ENCODE results near the gene TRIM16.
"Not testable (repeated sequence)": the region's sequence is repeated elsewhere in the genome, so short reads cannot be mapped to it uniquely, and the experiment has no call there.

TRIM16 gene

GRCh38 chr17:15657868-15658267 is 26.2 kb downstream of the TRIM16 start:
- DNase-seq = no peak

- no peak for DNase-seq
Measured at GRCh38 chr17:15654886-15655561, 29.1 kb downstream of the TRIM16 start.

DNA sequence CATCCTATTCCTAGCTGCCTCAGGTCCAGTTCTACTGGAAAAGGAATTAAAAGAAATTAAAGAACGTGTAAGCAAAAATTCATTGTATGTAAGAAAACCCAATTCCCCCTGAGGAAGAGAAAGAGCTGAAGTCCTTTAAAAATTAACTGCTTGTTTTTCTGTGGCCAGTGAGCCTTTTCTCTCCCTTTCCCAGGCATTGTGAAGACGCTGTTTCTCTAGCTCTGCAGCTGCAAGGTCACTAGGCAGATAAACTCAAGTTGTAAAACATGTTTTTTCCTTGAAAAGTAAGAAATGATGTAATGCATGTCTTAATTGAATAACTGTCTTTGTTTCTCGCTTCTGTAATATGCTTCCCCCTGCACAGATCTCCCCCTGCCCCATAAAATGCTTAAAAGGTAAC is 29.7 kb downstream of the TRIM16 start:
- DNase-seq = not testable (repeated sequence)

DNA sequence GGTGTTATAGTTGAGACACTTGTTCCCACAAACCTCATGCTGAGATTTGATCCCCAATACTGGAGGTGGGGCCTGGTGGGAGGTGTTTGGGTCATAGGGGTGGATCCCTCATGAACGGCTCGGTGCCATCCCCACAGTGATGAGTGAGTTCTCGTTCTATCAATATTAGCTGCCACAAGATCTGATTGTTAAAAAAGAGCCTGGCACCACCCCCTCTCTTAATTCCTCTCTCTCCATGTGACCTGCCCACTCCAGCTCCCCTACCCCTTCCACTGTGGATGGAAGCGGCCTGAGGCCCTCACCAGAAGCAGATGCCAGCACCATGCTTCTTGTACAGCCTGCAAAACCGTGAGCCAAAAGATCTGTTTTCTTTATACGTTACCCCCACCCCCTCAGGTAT is 31.2 kb downstream of the TRIM16 start:
- DNase-seq = no peak

DNA sequence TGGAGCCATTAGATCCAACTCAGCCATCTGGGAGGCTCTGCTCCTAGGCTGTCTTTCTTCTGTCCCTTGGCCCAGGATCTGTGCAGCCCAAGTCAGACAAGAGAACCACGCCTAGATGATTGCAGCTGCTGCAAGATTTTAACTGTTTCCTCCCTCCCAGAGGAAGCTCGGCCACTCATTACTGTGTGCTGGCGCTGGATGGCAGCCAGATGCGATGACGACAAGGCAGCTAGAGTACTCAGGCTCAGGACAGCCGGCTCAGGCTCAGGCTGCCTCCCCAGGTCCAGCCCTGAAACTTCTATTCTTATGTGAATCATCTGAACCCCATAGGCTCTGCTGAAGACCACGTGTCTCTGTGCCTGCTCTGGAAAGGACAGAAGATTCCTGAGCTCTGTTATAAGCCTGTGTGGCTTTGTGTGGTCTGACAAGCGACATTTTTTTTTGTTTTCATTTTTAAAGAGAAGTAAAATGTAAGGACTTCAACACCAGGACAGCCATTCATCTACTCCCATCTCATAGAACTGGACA is 32.5 kb downstream of the TRIM16 start:
- DNase-seq = no peak

DNA sequence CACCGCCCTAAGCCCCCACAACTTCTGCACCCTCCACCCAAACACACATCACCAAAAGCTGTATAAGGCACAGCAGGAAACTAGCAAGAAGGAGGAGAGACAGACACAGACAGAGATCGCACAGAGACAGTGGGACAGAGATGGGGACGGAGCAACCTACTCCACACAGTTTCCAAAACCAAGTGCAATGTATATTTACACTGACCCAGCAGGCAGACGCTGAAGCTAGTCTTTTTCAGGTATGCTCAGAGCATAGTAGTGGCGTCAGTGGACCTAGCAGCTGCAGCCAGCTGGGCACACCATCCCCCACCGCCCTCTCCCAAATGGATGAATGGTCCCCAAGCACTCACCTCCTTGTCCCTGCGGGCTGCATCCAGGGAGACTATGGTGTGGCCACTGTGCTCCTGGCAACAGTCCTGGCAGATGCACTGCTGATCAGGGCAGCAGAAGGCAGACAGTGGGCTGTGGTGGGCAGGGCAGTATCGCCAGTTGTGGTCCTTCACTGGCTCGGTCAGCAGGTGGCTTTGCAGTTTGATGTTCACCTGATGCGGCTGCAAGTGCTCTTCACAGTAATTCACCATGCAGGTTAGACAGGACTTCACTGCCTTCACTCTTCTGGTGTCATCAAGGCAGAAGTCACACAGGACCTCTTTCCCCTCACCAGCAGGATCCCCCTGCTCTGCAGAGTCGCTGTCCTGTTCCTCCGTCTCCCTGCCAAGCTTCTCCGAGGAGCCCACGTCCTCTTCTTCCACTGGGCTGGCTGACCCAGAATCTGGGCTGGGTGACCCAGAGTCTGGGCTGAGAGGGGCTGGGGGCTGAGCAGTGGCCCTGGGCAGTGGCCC is 33.1 kb downstream of the TRIM16 start:
- DNase-seq = no peak

GRCh38 chr17:15649861-15650421 is 34.2 kb downstream of the TRIM16 start:
- no peak for DNase-seq

DNA sequence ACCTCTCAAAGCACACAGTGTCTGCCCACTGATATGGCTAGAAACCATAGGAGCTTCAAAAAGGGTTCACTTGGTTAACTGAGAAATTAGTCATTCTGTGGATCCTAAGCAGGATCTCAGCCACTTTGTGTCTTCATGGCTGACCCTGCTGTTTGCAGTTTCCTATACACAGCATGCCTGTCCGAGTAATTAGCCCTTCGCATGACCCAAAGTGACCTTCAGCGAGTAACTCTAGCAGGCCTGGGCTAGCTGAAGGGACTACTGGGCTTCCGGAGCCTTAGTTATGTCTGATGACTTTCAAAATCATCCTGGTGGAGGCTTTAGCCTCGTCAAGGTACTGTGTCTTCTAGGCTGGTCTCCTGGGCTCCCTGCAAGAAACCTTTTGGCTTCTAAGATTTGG is 35.7 kb downstream of the TRIM16 start:
- no peak for DNase-seq

DNA sequence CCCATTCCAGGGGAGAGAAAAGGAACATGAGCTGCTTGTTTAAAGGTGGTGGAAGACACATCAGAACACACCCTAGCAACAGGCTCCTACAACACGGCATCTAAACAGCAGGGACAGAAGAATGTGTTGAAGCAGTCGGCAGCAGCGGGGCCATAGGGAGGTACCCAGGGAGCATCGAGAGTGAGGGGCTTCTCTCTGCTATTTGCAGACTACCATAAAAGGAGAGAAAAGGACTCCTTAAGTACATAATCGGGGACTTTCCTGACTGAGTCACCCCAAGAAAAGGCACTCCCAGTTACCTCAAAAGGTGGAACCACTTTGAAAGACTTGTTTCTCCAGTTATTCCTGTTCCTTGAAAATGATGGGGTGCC is 38.2 kb downstream of the TRIM16 start:
- DNase-seq = not testable (repeated sequence)

GRCh38 chr17:15645099-15645941 is 38.8 kb downstream of the TRIM16 start:
- not testable (repeated sequence) for DNase-seq

- not testable (repeated sequence) for DNase-seq
Measured at GRCh38 chr17:15642505-15643251, 41.4 kb downstream of the TRIM16 start.

DNA sequence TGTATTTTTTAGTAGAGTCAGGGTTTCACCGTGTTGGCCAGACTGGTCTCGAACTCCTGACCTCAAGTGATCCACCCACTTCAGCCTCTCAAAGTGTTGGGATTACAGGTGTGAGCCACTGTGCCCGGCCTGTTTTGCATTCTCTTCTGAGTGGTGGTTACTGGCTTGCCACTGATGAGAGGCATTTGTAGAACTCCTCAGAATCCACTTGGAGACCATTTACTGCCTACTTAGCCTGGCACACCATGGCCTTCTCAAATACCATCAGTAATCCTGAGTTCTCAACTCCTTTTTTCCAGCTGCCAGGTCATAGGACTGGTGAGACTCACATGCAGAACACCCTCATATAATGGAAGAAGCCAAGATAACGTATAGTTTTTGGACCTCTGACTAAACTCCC is 42.1 kb downstream of the TRIM16 start:
- not testable (repeated sequence) for DNase-seq

DNA sequence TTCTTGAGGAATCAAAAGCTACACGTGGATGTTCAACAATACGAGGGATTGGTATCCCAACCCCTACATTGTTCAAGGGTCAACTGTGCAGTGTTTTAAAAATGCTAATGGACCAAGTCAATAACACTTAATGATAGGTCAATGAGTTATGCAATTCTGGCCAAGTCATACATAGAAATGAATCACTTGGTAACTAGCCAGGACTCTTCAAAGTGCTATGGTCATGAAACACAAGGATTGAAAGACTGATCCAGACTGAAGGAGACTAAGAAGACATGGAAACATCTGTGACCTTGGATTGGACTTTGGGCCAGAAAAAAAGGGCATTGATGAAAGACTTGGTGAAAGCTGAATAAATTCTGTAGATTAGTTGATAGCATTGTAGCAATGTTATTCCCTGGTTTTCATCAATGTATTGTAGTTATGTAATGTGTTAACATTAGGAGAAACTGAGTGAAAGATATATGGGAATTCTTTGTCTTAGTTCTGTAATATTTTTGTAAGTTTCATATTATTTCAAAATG is 53.1 kb downstream of the TRIM16 start:
- not testable (repeated sequence) for DNase-seq

GRCh38 chr17:15629991-15630390 is 54.1 kb downstream of the TRIM16 start:
- not testable (repeated sequence) for DNase-seq

DNA sequence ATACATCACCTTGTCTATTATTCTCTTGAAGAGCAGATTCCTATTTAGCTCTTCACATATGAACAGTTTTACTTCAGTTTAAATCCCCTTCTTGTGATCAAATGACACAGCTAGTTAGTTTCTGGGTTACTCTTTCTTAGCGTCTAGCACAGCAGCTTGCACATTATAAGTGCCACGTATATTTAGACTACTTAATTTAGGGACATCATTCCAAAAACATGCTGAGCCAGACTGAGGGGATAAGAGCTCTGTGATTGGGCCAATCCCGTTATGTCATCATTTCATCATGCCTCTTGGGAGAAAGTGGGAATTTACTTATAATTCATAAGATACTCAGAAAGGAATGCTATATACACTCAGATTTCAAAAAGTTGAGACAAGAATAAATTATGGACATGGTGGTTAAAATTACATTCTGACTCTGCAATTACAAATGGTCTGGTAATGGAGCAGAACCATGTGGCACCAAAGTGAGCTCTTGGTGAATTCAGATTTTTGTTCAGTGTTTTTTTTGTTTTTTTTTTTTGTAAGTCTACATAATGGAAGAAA is 60.4 kb downstream of the TRIM16 start:
- not testable (repeated sequence) for DNase-seq

GRCh38 chr17:15623255-15623654 is 60.9 kb downstream of the TRIM16 start:
- DNase-seq = not testable (repeated sequence)

- DNase-seq = not testable (repeated sequence)
Measured at GRCh38 chr17:15622124-15622523, 62.0 kb downstream of the TRIM16 start.

DNA sequence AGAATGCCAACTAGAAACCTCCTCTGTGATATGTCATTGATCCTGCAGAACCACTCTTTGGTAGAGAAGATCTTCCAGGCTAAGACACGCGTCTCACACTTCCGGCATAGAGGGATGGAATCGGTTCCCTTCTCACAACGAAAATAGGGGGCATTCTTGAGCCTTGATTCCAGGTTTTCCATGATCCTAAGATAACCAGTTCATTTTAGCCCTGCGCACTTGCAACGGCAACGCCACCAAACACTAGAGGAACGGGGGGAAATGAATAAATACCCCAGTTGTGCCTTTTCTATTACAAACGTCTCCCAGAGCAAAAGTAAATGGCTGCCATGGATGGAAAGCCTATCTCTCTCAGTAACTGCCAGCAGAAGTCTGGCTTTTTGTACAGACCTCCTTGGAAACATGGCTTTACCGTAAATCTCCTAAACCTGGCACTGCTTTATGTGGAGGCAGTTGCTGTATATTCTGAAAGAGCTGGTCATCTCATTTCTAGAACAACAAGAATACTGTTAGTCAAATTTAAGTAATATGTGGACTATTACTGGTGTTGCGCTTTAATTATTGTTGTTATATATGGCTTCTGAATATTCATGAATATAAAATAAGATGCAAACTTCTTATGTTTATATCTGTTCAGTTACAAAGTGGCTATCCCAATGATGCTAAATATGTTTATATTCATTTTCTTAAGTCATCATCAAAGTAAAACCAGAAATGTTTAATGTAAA is 64.6 kb downstream of the TRIM16 start, which contains the start of gene FBXW10B:
TSS of gene FBXW10B (minus strand) at position 374 of the 728 bp plus-strand sequence. CDS start at position 182, 192 bp downstream.
- DNase-seq = not testable (repeated sequence)

DNA sequence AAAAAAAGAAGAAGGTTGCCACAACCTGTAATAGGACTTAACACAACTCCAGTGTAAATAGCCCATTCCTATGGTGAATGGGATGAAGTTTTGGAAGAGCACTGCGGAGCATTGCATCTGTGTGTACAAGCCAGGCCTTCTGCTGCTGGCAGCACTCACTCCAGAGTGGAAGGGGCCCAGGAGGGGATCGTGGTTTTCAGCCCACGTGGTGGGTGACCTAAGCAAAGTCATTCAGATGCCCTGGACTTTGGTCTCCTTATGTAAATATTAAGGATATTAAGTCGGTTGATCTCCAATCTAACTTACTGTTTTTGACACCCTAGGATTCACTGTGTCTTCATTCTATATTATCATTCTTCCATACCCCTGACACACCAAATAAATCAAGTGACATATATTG is 67.3 kb downstream of the TRIM16 start:
- DNase-seq = not testable (repeated sequence)

GRCh38 chr17:15615850-15616249 is 68.3 kb downstream of the TRIM16 start:
- DNase-seq = not testable (repeated sequence)
